K562 (cell line): ENCODE measurements around the gene RBP3. TPM values are rescaled to one million over a fixed set of nuclear protein-coding genes. Genes with fewer than 3 reads are reported as not detected.

Experiments used
- ARHGAP35 ChIP-seq: fragments of 450-650 bp; IDR thresholded peaks from 2 replicates; pipeline ENCODE4 v1.6.1; 2018; ENCODE audit not compliant: partially characterized antibody
- HBP1 ChIP-seq: fragments of 450-650 bp; formaldehyde crosslinking; IDR thresholded peaks from 2 replicates; pipeline ENCODE4 v1.4.0; 2022; ENCODE audit warnings: missing genetic modification characterization
- KDM2B ChIP-seq: fragments of 250-450 bp; sonication (Bioruptor Pico); IDR thresholded peaks from 2 replicates; pipeline ENCODE4 v1.8.0; 2021; ENCODE audit warnings: mild to moderate bottlenecking, moderate library complexity
- MCM7 ChIP-seq, 2 experiments: fragments of 450-650 bp; IDR thresholded peaks; 2 replicates each; pipeline ENCODE4 v1.6.1; 2016 to 2018
- POU5F1 ChIP-seq: fragments of 150-350 bp; IDR thresholded peaks from 2 replicates; pipeline ENCODE4 v1.6.1; 2014; ENCODE audit warnings: borderline replicate concordance, low read length, low read depth, mild to moderate bottlenecking; ENCODE audit not compliant: partially characterized antibody
- SNAPC5 ChIP-seq: fragments of 250-450 bp; sonication (Bioruptor Pico); IDR thresholded peaks from 2 replicates; pipeline ENCODE4 v1.8.0; 2021; ENCODE audit warnings: moderate library complexity, mild to moderate bottlenecking, inconsistent platforms
- STAT6 ChIP-seq: sonication (generic); formaldehyde crosslinking; IDR thresholded peaks from 2 replicates; pipeline ENCODE4 v1.8.1; 2023; ENCODE audit warnings: mild to moderate bottlenecking, missing genetic modification reagents
- YY1 ChIP-seq, 3 experiments: IDR thresholded peaks; 2 replicates each; pipeline ENCODE4 v1.6.1; 2011; ENCODE audit warnings: low read length in 2 of 3, mild to moderate bottlenecking in 2 of 3, moderate library complexity in 2 of 3, borderline replicate concordance in 1 of 3, control low read depth in 1 of 3, low read depth in 1 of 3; ENCODE audit not compliant: insufficient read depth in 3 of 3, insufficient replicate concordance in 2 of 3, control insufficient read depth in 1 of 3, insufficient read length in 1 of 3; ENCODE audit errors: extremely low read depth in 1 of 3
- ZNF133 ChIP-seq: fragments of 250-450 bp; sonication (Bioruptor Pico); IDR thresholded peaks from 2 replicates; pipeline ENCODE4 v1.4.0; 2020; ENCODE audit warnings: mild to moderate bottlenecking
- ZNF354B ChIP-seq: fragments of 250-450 bp; sonication (Bioruptor Pico); IDR thresholded peaks from 2 replicates; pipeline ENCODE4 v1.4.0; 2020
- ZNF395 ChIP-seq: fragments of 200-800 bp; sonication (Bioruptor generic); IDR thresholded peaks from 2 replicates; pipeline ENCODE4 v1.6.1; 2017; ENCODE audit warnings: missing genetic modification characterization, missing compliant biosample characterization
- ZNF589 ChIP-seq: fragments of 200-800 bp; sonication (Bioruptor generic); IDR thresholded peaks from 2 replicates; pipeline ENCODE4 v1.6.1; 2016; ENCODE audit warnings: low read depth, missing genetic modification characterization, missing compliant biosample characterization
- polyA plus RNA-seq, 8 experiments: library from polyadenylated mRNA; depleted of rRNA in 4 of 8; stranded (reverse) in 5 of 8; unstranded in 3 of 8; fragments of >200 nt; fragmentation: Nextera tagmentation in 2 of 8; fragmentation: Illumina TruSeq in 1 of 8; extraction: Ambion mirVana in 2 of 8; extraction: Trizol in 1 of 8; gene quantifications; 2 replicates each; pipeline versions ENCODE4 v1.2.1 to v1.2.3, GENCODE V29; 2011 to 2014; ENCODE audit warnings: inconsistent platforms in 1 of 8, missing spikeins in 1 of 8
- total RNA-seq, 7 experiments: library from RNA; depleted of rRNA in 6 of 7; stranded (reverse); fragments of >200 nt in 6 of 7; fragmentation: Illumina TruSeq in 2 of 7; extraction: Trizol in 2 of 7; gene quantifications; 2 replicates each; pipeline versions ENCODE4 v1.2.1 to v1.2.3, GENCODE V29; 2011 to 2021; ENCODE audit warnings: low replicate concordance in 1 of 7
- TF ChIP-seq, protein P1 (sequence below): fragments of 450-650 bp; IDR thresholded peaks from 2 replicates; pipeline ENCODE4 v1.6.1; 2014; ENCODE audit warnings: low read depth, mild to moderate bottlenecking, moderate library complexity, borderline replicate concordance
- TF ChIP-seq, protein P2 (sequence below), 2 experiments: IDR thresholded peaks; 2 replicates each; pipeline ENCODE4 v1.6.1; 2012; ENCODE audit warnings: improper control_type of control experiment in 2 of 2, low read depth in 2 of 2, low read length in 2 of 2, borderline replicate concordance in 1 of 2

The RBP3 gene
- total and polyA plus RNA-seq, 9 of the 15 experiments (the other 6 are each of a cell fraction or from before 2014, with no cell fraction given): not detected

GRCh38 chr10:47383261-47384147, 35.3 kb downstream of the RBP3 start (continued):
- TF ChIP-seq POU5F1: no peak
- no peak for TF ChIP-seq ZNF395 (CRISPR knock-in tag)
- TF ChIP-seq YY1 (IDR thresholded peaks at IDR 0.05; ENCODE audit: borderline replicate concordance in 1 of 3, control insufficient read depth in 1 of 3, extremely low read depth in 1 of 3, insufficient read depth in 3 of 3, insufficient read length in 1 of 3, insufficient replicate concordance in 2 of 3, low read depth in 1 of 3, low read length in 2 of 3): no peak
- TF ChIP-seq, protein P1, sequence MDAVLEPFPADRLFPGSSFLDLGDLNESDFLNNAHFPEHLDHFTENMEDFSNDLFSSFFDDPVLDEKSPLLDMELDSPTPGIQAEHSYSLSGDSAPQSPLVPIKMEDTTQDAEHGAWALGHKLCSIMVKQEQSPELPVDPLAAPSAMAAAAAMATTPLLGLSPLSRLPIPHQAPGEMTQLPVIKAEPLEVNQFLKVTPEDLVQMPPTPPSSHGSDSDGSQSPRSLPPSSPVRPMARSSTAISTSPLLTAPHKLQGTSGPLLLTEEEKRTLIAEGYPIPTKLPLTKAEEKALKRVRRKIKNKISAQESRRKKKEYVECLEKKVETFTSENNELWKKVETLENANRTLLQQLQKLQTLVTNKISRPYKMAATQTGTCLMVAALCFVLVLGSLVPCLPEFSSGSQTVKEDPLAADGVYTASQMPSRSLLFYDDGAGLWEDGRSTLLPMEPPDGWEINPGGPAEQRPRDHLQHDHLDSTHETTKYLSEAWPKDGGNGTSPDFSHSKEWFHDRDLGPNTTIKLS: no peak
- TF ChIP-seq KDM2B (CRISPR knock-in tag): no peak
- peak; percentile 31 for TF ChIP-seq ARHGAP35
- no peak for TF ChIP-seq ZNF133 (CRISPR knock-in tag)
- TF ChIP-seq HBP1: peak; percentile 66; the same call in 1 of the 2 replicates
- TF ChIP-seq, protein P2, sequence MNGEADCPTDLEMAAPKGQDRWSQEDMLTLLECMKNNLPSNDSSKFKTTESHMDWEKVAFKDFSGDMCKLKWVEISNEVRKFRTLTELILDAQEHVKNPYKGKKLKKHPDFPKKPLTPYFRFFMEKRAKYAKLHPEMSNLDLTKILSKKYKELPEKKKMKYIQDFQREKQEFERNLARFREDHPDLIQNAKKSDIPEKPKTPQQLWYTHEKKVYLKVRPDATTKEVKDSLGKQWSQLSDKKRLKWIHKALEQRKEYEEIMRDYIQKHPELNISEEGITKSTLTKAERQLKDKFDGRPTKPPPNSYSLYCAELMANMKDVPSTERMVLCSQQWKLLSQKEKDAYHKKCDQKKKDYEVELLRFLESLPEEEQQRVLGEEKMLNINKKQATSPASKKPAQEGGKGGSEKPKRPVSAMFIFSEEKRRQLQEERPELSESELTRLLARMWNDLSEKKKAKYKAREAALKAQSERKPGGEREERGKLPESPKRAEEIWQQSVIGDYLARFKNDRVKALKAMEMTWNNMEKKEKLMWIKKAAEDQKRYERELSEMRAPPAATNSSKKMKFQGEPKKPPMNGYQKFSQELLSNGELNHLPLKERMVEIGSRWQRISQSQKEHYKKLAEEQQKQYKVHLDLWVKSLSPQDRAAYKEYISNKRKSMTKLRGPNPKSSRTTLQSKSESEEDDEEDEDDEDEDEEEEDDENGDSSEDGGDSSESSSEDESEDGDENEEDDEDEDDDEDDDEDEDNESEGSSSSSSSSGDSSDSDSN (IDR thresholded peaks at IDR 0.05; ENCODE audit: borderline replicate concordance in 1 of 2, low read depth in 2 of 2, low read length in 2 of 2): no peak
- no peak for TF ChIP-seq STAT6 (CRISPR knock-in tag)
- TF ChIP-seq ZNF589: no peak
- TF ChIP-seq SNAPC5: no peak
- no peak for TF ChIP-seq ZNF354B (CRISPR knock-in tag)
- TF ChIP-seq MCM7 (IDR thresholded peaks at IDR 0.05): no peak
